ENCODE results near the gene HCAR3.

DNA sequence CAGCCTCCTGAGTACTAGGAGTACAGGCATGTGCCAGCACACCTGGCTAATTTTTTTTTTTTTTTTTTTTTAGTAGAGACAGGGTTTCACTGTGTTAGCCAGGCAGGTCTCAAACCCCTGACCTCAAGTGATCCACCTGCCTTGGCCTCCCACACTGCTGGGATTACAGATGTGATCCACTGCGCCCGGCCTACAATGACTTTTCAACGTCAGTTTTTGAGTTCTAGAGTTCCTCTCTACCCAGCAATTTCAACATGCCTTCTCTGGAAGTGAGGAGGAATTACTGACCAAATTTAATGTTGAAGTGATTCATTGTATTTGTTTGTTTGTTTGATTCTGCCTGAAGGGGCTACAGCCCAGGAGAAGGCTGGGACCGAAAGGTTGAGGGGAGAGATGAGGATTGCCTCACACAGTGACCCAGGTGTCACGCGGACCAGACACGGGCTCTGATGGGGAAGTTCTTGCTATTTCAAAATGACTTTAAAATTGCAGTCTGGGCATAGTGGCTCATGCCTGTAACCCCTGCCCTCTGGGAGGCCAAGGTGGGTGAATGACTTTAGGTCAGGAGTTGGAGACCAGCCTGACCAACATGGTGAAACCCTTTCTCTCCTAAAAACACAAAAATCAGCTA is 27.4 kb upstream of the HCAR3 start:
- no peak for TF ChIP-seq ZC3H10 (CRISPR knock-in tag; IDR thresholded peaks at IDR 0.05)
- TF ChIP-seq ISL1 (CRISPR knock-in tag; IDR thresholded peaks at IDR 0.05): no peak
- no peak for TF ChIP-seq ZNF565 (CRISPR knock-in tag; conservative IDR thresholded peaks at IDR 0.05; ENCODE audit: low read depth)

Data from SK-N-SH treated with all-trans-retinoic acid at 6 μM for 48 hours (cell line).